Endodermal cell (in vitro differentiated cells): ENCODE results near the gene AQP12A. TPM values are rescaled to one million over a fixed set of nuclear protein-coding genes. Genes with fewer than 3 reads are reported as not detected.

Experiments
- DNase-seq: peaks from one replicate; pipeline ENCODE4 v3.0.0-alpha.2; 2017
- H3K27ac ChIP-seq: 2 replicates; pipeline ENCODE4 v1.5.1; 2013; ENCODE audit warnings: mild to moderate bottlenecking, low read depth, low read length, moderate library complexity
- H3K27me3 ChIP-seq: 2 replicates; pipeline ENCODE4 v1.6.1; 2013; ENCODE audit warnings: mild to moderate bottlenecking, low read length, moderate library complexity; ENCODE audit not compliant: insufficient read depth, control insufficient read depth, poor library complexity, severe bottlenecking
- H3K36me3 ChIP-seq: 2 replicates; pipeline ENCODE4 v1.7.0; 2013; ENCODE audit warnings: mild to moderate bottlenecking, low read length, moderate library complexity; ENCODE audit not compliant: control insufficient read depth, insufficient read depth
- H3K4me1 ChIP-seq: one replicate; pipeline ENCODE4 v1.7.0; 2013; ENCODE audit warnings: low read length; ENCODE audit not compliant: control insufficient read depth, insufficient read depth
- H3K4me3 ChIP-seq: 2 replicates; pipeline ENCODE4 v1.5.1; 2013; ENCODE audit warnings: mild to moderate bottlenecking, low read length, moderate library complexity
- H3K9ac ChIP-seq: 2 replicates; pipeline ENCODE4 v1.6.1; 2013; ENCODE audit warnings: mild to moderate bottlenecking, low read length, moderate library complexity; ENCODE audit not compliant: poor library complexity, severe bottlenecking; ENCODE audit errors: extremely low read depth
- H3K9me3 ChIP-seq: 2 replicates; pipeline ENCODE4 v1.6.1; 2013; ENCODE audit warnings: mild to moderate bottlenecking, low read length, moderate library complexity; ENCODE audit not compliant: control insufficient read depth
- H3K27ac Mint-ChIP-seq: 2 replicates; pipeline ENCODE4 v1.8.0; 2020; ENCODE audit warnings: mixed read lengths
- H3K27me3 Mint-ChIP-seq: 2 replicates; pipeline ENCODE4 v1.8.0; 2021; ENCODE audit warnings: mild to moderate bottlenecking, mixed read lengths; ENCODE audit not compliant: insufficient read depth
- H3K36me3 Mint-ChIP-seq: 2 replicates; pipeline ENCODE4 v1.8.0; 2020; ENCODE audit warnings: low read depth, mixed read lengths
- H3K4me1 Mint-ChIP-seq: 2 replicates; pipeline ENCODE4 v1.8.0; 2020; ENCODE audit warnings: mixed read lengths
- H3K4me3 Mint-ChIP-seq: 2 replicates; pipeline ENCODE4 v1.8.0; 2020; ENCODE audit warnings: mild to moderate bottlenecking, moderate library complexity, mixed read lengths
- H3K9me3 Mint-ChIP-seq: 2 replicates; pipeline ENCODE4 v1.8.0; 2020; ENCODE audit warnings: mild to moderate bottlenecking, mixed read lengths
- CTCF ChIP-seq: fragments of 200-600 bp; sonication (generic); conservative IDR thresholded peaks from 2 replicates; pipeline ENCODE4 v1.5.0; 2021; ENCODE audit warnings: antibody characterized with exemption, mild to moderate bottlenecking
- WGBS, 2 experiments: methylation state at CpG; one replicate each; pipeline versions ENCODE4 v1.1.5 to v1.1.7; 2013; ENCODE audit warnings: missing lambda C conversion rate in 2 of 2, mixed read lengths in 1 of 2; ENCODE audit not compliant: insufficient coverage in 1 of 2, insufficient read length in 1 of 2; 5-methylcytosine and 5-hydroxymethylcytosine counted together
- total RNA-seq, 2 donors: library from RNA; stranded (reverse); fragmentation: NEBNext Ultra II Directional in 1 of 2; extraction: Animal tissue kit (Norgen Biotek cat#: 25700) in 1 of 2; gene quantifications; 2 replicates in 1 of 2; 3 replicates in 1 of 2; pipeline ENCODE4 v1.2.1, GENCODE V29; 2021

The AQP12A gene
- total RNA-seq, 2 donors from 2014 or later: not detected

DNA sequence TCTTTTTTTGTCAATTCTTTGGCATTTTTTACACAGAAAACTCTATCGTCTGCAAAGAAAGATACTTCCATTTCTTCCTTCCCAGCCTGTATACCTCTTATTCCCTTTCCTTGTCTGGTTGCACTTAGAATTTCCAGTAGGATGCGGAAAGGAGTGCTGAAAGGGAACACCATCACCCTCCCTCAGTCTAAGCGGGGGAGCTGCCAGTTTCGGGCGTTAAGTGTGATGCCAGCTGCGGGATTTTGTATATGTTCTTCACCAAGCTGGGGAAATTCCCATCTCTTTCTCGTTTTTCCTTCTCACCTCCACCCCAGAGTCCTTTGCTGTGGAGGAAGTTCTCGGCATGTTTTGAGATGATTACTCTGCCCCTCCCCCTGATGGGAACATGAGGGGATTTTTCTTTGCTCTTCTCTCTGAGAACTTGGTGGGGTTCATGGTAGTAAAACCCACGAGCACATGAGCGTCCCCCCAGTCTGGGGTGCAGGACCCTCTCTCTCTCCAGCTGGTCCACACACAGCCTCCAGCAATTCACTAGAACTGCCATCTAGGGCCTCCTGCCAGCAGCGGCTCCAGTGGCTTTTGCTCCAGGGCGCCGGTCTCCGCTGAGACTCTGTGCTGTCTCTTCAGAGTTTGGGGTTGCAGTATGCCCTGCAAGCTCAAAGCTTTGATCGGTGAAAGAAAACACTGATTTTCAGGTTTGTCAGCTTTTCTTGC, 15.5 kb downstream of the AQP12A start:
- WGBS, 2 experiments: 84% methylated on average over 11 to 15 of the region's 15 CpGs
- Histone ChIP-seq H3K36me3 (no peaks in the 10 kb centered on the region), H3K27me3 (no peaks in the 10 kb centered on the region), H3K9ac (no peak overlapping the region), H3K9me3 (no peaks in the 10 kb centered on the region), H3K4me1 (no peaks in the 10 kb centered on the region), H3K4me3 (no peak overlapping the region), H3K27ac (no peak overlapping the region)
- no peak overlapping the region for H3K27ac Mint-ChIP-seq
- TF ChIP-seq CTCF: no peak
- no peak overlapping the region for H3K4me3 Mint-ChIP-seq
- peaks cover 2% of the 10 kb centered on the region for H3K27me3 Mint-ChIP-seq
- H3K36me3 Mint-ChIP-seq: no peaks in the 10 kb centered on the region
- no peaks in the 10 kb centered on the region for H3K9me3 Mint-ChIP-seq
- DNase-seq: no peak
- H3K4me1 Mint-ChIP-seq: no peaks in the 10 kb centered on the region

GRCh38 chr2:240707821-240708220, 16.2 kb downstream of the AQP12A start:
- no peaks in the 10 kb centered on the region for H3K9me3 Mint-ChIP-seq
- Histone ChIP-seq H3K4me1 (no peaks in the 10 kb centered on the region), H3K36me3 (no peaks in the 10 kb centered on the region), H3K27ac (no peak overlapping the region), H3K4me3 (no peak overlapping the region), H3K27me3 (no peaks in the 10 kb centered on the region), H3K9me3 (no peaks in the 10 kb centered on the region), H3K9ac (no peak overlapping the region)
- no peak overlapping the region for H3K4me3 Mint-ChIP-seq
- peaks cover 2% of the 10 kb centered on the region for H3K27me3 Mint-ChIP-seq
- 88 to 89% methylated on average over 10 of the region's 10 CpGs for WGBS, 2 experiments
- H3K4me1 Mint-ChIP-seq: no peaks in the 10 kb centered on the region
- no peak overlapping the region for H3K27ac Mint-ChIP-seq
- TF ChIP-seq CTCF: no peak
- no peak for DNase-seq
- no peaks in the 10 kb centered on the region for H3K36me3 Mint-ChIP-seq

- no peak for TF ChIP-seq CTCF
- Mint-ChIP-seq H3K27ac (no peak overlapping the region), H3K36me3 (no peaks in the 10 kb centered on the region), H3K4me1 (no peaks in the 10 kb centered on the region), H3K27me3 (peaks cover 2% of the 10 kb centered on the region), H3K4me3 (no peak overlapping the region), H3K9me3 (no peaks in the 10 kb centered on the region)
- no peaks in the 10 kb centered on the region for H3K4me1 ChIP-seq
- H3K9ac ChIP-seq: no peak overlapping the region
- H3K27ac ChIP-seq: no peak overlapping the region
- H3K4me3 ChIP-seq: no peak overlapping the region
- no peak for DNase-seq
- H3K9me3 ChIP-seq: no peaks in the 10 kb centered on the region
- 75 to 79% methylated on average over 4 to 7 of the region's 7 CpGs for WGBS, 2 experiments
- H3K27me3 ChIP-seq: no peaks in the 10 kb centered on the region
- no peaks in the 10 kb centered on the region for H3K36me3 ChIP-seq
Measured at GRCh38 chr2:240708457-240708856, 16.8 kb downstream of the AQP12A start.
